SK-N-SH (cell line): ENCODE measurements around the gene NTHL1. TPM values are rescaled to one million over a fixed set of nuclear protein-coding genes. Genes with fewer than 3 reads are reported as not detected.

ENCODE experiments used
- CTCF ChIA-PET: fragments of 300-600, 350-600 bp; formaldehyde crosslinking; extraction: SDS; loops from one replicate; lab custom pipeline; 2021; lab: Yijun Ruan, JAX
- POLR2A ChIA-PET: fragments of 350-600 bp; sonication (Branson Sonifier 250); formaldehyde crosslinking; extraction: SDS; loops from one replicate; lab custom pipeline; 2020; ENCODE audit warnings: antibody characterized with exemption, inconsistent platforms; lab: Yijun Ruan, JAX
- DNase-seq: peaks from one replicate; pipeline ENCODE4 v3.0.0; 2012
- H2AFZ ChIP-seq: fragments of 200-600 bp; sonication (generic); 2 replicates; pipeline ENCODE4 v1.8.1; 2016; ENCODE audit warnings: antibody characterized with exemption, mild to moderate bottlenecking, low read depth
- H3F3A ChIP-seq: fragments of 200-600 bp; sonication (generic); replicated peaks from 2 replicates; pipeline ENCODE3; 2016; ENCODE audit warnings: antibody characterized with exemption, mild to moderate bottlenecking; ENCODE audit not compliant: insufficient read depth
- H3K27ac ChIP-seq, 2 experiments: fragments of 200-500 bp in 1 of 2; fragments of 200-600 bp in 1 of 2; sonication (Bioruptor generic) in 1 of 2; sonication (generic), shearing (Covaris generic) in 1 of 2; 2 replicates each; pipeline versions ENCODE4 v1.5.1 to v1.6.1; 2014 to 2016; ENCODE audit warnings: low read depth in 2 of 2, inconsistent platforms in 1 of 2, low read length in 1 of 2, mild to moderate bottlenecking in 1 of 2, mixed read lengths in 1 of 2
- H3K27me3 ChIP-seq: fragments of 200-600 bp; sonication (generic), shearing (Covaris generic); 2 replicates; pipeline ENCODE4 v1.6.1; 2016; ENCODE audit warnings: mixed run types; ENCODE audit not compliant: insufficient read depth
- H3K36me3 ChIP-seq, 2 experiments: fragments of 200-500 bp in 1 of 2; fragments of 200-600 bp in 1 of 2; sonication (Bioruptor generic) in 1 of 2; sonication (generic) in 1 of 2; replicated peaks in 1 of 2; 2 replicates each; pipeline versions ENCODE3 to v1.5.1; 2014 to 2016; ENCODE audit warnings: low read length in 1 of 2, mild to moderate bottlenecking in 1 of 2; ENCODE audit not compliant: insufficient read depth in 2 of 2, control insufficient read depth in 1 of 2
- H3K4me1 ChIP-seq, 2 experiments: fragments of 200-500 bp in 1 of 2; fragments of 200-600 bp in 1 of 2; sonication (Bioruptor generic) in 1 of 2; sonication (generic), shearing (Covaris generic) in 1 of 2; 2 replicates each; pipeline versions ENCODE4 v1.5.1 to v1.6.1; 2014 to 2016; ENCODE audit warnings: low read depth in 1 of 2, low read length in 1 of 2, mixed run types in 1 of 2; ENCODE audit not compliant: insufficient read depth in 2 of 2, control insufficient read depth in 1 of 2
- H3K4me2 ChIP-seq: fragments of 200-600 bp; sonication (generic), shearing (Covaris generic); 2 replicates; pipeline ENCODE4 v1.6.1; 2017; ENCODE audit warnings: mixed run types
- H3K4me3 ChIP-seq, 2 experiments: fragments of 200-500 bp in 1 of 2; fragments of 200-600 bp in 1 of 2; sonication (Bioruptor generic) in 1 of 2; sonication (generic), shearing (Covaris generic) in 1 of 2; 2 replicates each; pipeline versions ENCODE4 v1.5.1 to v1.8.1; 2014 to 2016; ENCODE audit warnings: low read depth in 2 of 2, inconsistent platforms in 1 of 2, low read length in 1 of 2, mild to moderate bottlenecking in 1 of 2, mixed read lengths in 1 of 2, moderate library complexity in 1 of 2
- H3K79me2 ChIP-seq: fragments of 200-600 bp; sonication (generic); 2 replicates; pipeline ENCODE4 v1.8.1; 2017; ENCODE audit warnings: mild to moderate bottlenecking; ENCODE audit not compliant: insufficient read depth
- H3K9ac ChIP-seq: fragments of 200-600 bp; sonication (generic); 2 replicates; pipeline ENCODE4 v1.6.1; 2017; ENCODE audit warnings: mixed run types
- H3K9me2 ChIP-seq: fragments of 200-600 bp; sonication (generic); 2 replicates; pipeline ENCODE4 v1.6.1; 2017; ENCODE audit warnings: mixed run types
- H3K9me3 ChIP-seq: fragments of 200-600 bp; sonication (generic); 2 replicates; pipeline ENCODE4 v1.6.1; 2017; ENCODE audit warnings: mixed run types, mild to moderate bottlenecking, moderate library complexity
- H4K20me1 ChIP-seq: fragments of 200-600 bp; sonication (generic); 2 replicates; pipeline ENCODE4 v1.6.1; 2017; ENCODE audit warnings: mild to moderate bottlenecking, mixed run types; ENCODE audit not compliant: insufficient read depth
- ELF1 ChIP-seq: IDR thresholded peaks from 2 replicates; pipeline ENCODE4 v1.4.0; 2012
- EZH2phosphoT487 ChIP-seq: fragments of 200-600 bp; sonication (generic); IDR thresholded peaks from 2 replicates; pipeline ENCODE4 v1.6.1; 2017; ENCODE audit warnings: low read depth, mixed run types, mild to moderate bottlenecking, antibody characterized with exemption, moderate library complexity, borderline replicate concordance
- FOXJ3 ChIP-seq: sonication (generic); formaldehyde crosslinking; IDR thresholded peaks from 2 replicates; pipeline ENCODE4 v1.5.1; 2020; ENCODE audit warnings: mild to moderate bottlenecking, missing genetic modification reagents
- FOXM1 ChIP-seq: IDR thresholded peaks from 2 replicates; pipeline ENCODE4 v1.4.0; 2012; ENCODE audit warnings: low read depth, mild to moderate bottlenecking
- GABPA ChIP-seq: IDR thresholded peaks from 2 replicates; pipeline ENCODE4 v1.4.0; 2012; ENCODE audit warnings: low read depth, mild to moderate bottlenecking
- NFIC ChIP-seq: IDR thresholded peaks from 2 replicates; pipeline ENCODE4 v1.4.0; 2012; ENCODE audit warnings: borderline replicate concordance
- NRF1 ChIP-seq: IDR thresholded peaks from 2 replicates; pipeline ENCODE4 v1.6.1; 2012; ENCODE audit warnings: low read depth, mild to moderate bottlenecking, low read length
- RAD21 ChIP-seq: IDR thresholded peaks from 2 replicates; pipeline ENCODE4 v1.6.1; 2012; ENCODE audit warnings: mild to moderate bottlenecking, low read length
- RCOR1 ChIP-seq: fragments of 150-350 bp; IDR thresholded peaks from 2 replicates; pipeline ENCODE4 v1.6.1; 2017; ENCODE audit warnings: antibody characterized with exemption, low read length
- TAF1 ChIP-seq: IDR thresholded peaks from 2 replicates; pipeline ENCODE4 v1.6.1; 2012; ENCODE audit warnings: low read depth, mild to moderate bottlenecking, low read length, moderate library complexity, borderline replicate concordance
- WGBS: methylation state at CpG from one replicate; pipeline ENCODE4 v1.1.6; 2017; ENCODE audit warnings: low lambda C conversion rate; 5-methylcytosine and 5-hydroxymethylcytosine counted together
- polyA plus RNA-seq, 3 experiments: library from polyadenylated mRNA; depleted of rRNA; stranded (reverse); fragments of >200 nt; gene quantifications; 2 replicates each; pipeline ENCODE4 v1.2.3, GENCODE V29; 2012
- TF ChIP-seq, protein P1 (sequence below): IDR thresholded peaks from 2 replicates; pipeline ENCODE4 v1.6.1; 2012; ENCODE audit warnings: mild to moderate bottlenecking, low read depth, low read length, moderate library complexity

Gene NTHL1
- polyA plus RNA-seq, 1 of the 3 experiments (the other 2 are of a cell fraction) = 77.3 TPM

DNA sequence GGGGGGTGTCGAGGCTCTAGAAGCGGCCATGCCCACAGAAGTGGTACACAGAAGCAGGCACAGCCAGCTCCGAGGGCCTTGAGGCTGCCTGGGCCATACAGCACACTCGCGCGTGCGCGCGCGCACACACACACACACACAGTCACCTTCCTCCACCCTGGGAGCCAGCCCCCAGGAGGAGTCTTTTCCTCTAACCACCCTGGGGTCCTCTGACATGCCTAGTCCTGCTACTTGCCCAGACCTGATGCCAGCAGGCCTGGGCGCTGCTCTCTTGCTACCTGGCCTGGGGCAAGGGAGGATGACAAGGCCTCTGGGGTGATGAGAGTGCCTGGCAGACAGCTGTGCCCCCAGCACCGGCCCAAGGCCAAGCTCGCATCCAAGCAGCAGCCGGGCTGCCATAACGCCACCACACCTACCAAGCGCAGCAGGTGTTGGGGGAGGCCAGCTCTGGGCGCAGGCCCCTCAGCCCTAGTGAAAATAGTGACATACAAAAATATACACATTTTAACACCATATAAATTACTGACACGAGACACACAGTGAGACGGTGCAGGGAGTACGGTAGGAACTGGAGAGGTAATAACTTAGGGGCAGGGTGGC, 41.2 kb upstream of the NTHL1 start (continued):
- TF ChIP-seq, protein P1, sequence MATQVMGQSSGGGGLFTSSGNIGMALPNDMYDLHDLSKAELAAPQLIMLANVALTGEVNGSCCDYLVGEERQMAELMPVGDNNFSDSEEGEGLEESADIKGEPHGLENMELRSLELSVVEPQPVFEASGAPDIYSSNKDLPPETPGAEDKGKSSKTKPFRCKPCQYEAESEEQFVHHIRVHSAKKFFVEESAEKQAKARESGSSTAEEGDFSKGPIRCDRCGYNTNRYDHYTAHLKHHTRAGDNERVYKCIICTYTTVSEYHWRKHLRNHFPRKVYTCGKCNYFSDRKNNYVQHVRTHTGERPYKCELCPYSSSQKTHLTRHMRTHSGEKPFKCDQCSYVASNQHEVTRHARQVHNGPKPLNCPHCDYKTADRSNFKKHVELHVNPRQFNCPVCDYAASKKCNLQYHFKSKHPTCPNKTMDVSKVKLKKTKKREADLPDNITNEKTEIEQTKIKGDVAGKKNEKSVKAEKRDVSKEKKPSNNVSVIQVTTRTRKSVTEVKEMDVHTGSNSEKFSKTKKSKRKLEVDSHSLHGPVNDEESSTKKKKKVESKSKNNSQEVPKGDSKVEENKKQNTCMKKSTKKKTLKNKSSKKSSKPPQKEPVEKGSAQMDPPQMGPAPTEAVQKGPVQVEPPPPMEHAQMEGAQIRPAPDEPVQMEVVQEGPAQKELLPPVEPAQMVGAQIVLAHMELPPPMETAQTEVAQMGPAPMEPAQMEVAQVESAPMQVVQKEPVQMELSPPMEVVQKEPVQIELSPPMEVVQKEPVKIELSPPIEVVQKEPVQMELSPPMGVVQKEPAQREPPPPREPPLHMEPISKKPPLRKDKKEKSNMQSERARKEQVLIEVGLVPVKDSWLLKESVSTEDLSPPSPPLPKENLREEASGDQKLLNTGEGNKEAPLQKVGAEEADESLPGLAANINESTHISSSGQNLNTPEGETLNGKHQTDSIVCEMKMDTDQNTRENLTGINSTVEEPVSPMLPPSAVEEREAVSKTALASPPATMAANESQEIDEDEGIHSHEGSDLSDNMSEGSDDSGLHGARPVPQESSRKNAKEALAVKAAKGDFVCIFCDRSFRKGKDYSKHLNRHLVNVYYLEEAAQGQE = no peak
- TF ChIP-seq RCOR1 (no peak), TAF1 (no peak), FOXM1 (no peak)

DNA sequence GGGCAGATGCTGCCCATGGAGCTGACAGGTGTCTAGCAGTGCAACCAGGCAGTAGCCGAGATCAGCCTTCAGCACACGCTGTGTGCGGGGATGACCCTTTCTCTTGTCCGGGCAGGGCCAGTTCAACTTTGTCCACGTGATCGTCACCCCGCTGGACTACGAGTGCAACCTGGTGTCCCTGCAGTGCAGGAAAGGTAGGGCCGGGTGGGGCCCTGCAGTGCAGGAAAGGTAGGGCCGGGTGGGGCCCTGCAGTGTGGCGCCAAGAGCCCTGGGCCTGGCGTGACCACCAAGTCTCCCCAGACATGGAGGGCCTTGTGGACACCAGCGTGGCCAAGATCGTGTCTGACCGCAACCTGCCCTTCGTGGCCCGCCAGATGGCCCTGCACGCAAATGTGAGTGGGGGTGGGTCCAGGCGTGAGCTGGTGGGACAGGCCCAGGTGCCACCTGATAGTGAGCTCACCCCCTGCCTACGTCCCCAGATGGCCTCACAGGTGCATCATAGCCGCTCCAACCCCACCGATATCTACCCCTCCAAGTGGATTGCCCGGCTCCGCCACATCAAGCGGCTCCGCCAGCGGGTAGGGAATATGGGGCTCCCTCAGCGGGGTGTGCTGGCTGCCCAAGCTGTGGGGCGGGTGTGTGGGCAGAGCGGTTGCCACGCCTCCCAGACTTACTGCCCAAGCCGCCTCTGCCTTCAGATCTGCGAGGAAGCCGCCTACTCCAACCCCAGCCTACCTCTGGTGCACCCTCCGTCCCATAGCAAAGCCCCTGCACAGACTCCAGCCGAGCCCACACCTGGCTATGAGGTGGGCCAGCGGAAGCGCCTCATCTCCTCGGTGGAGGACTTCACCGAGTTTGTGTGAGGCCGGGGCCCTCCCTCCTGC, 40.4 kb upstream of the NTHL1 start:
- no peaks in the 10 kb centered on the region for H3K9me2 ChIP-seq
- DNase-seq = no peak
- no peaks in the 10 kb centered on the region for H3K9me3 ChIP-seq
- no peaks in the 10 kb centered on the region; a peak in 1 of 4 replicates for H3K4me1 ChIP-seq
- H4K20me1 ChIP-seq = peaks cover 7% of the 10 kb centered on the region; the same call in 1 of the 2 replicates
- no peak overlapping the region for H3K4me3 ChIP-seq
- no peak overlapping the region for H3K9ac ChIP-seq
- H3K36me3 ChIP-seq = peaks cover 3 to 89% of the 10 kb centered on the region in 2 experiments
- H3K79me2 ChIP-seq = no peaks in the 10 kb centered on the region
- POLR2A ChIA-PET = interaction anchor here (0.5 kb wide), 1 partner anchor 57 kb away, joined by 5 read pairs; no protein-coding TSS in a partner anchor
- no peak overlapping the region; a peak in 1 of 4 replicates for H3K27ac ChIP-seq
- H3K27me3 ChIP-seq = no peaks in the 10 kb centered on the region
- CTCF ChIA-PET = interaction anchor here (0.7 to 1.9 kb wide), 3 partner anchors 11 to 53 kb away, joined by 4 to 7 read pairs (median 5); no protein-coding TSS in a partner anchor
- WGBS = 96% methylated on average over 24 of the region's 41 CpGs
- H2AFZ ChIP-seq = no peak overlapping the region
- H3F3A ChIP-seq = peaks cover 10% of the 10 kb centered on the region
- TF ChIP-seq GABPA = no peak
- H3K4me2 ChIP-seq = no peak overlapping the region

DNA sequence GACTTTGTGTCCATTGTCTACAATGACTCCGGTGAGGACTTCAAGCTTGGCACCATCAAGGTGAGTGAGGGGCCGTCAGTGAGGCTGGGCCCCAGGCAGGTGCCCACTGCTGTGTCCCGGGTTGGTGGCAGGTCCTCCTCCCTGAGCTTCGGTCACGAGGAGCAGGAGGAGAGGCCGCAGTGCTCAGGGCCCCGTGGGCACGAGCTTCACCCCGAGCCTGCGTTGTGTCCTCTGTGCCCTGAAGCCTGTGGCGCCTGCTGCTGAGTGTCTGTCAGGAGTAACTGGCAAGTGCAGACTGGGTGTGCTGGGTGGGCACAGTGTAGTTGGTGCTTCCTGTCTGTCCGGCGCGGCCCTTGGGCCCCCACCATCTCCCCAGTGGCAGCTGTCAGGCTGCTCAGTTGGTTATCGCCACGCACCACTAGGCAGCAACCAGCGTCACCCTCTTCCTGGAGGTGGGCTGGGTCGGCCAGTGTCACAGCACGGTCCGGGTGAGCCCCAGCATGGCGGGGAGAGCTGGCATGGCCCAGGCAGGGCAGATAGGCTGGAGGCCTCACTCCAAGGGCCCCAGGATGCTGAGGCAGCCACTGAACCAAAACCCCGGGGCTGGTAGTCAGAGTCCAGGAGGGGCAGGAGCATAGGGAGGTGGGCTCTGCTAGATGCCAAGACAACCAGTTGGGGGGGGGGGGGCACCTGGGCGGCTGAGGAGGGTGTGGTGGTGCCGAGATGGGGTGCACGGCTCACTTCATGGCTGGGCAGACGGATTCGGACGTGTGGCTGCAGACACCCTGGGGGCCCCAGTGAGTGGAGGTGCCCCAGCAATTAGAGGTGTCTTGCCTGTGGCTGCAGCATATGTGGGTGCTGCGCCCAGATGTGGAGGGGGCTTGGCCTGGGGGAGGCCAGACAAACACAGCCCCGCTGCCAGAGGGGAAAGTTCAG, 39.4 kb upstream of the NTHL1 start:
- Histone ChIP-seq H3K9ac (no peak overlapping the region), H3K9me2 (no peaks in the 10 kb centered on the region), H3K4me3 (no peak overlapping the region), H3K27ac (no peak overlapping the region), H3F3A (peaks cover 10% of the 10 kb centered on the region), H3K9me3 (no peaks in the 10 kb centered on the region), H3K4me1 (no peaks in the 10 kb centered on the region; a peak in 1 of 4 replicates), H3K4me2 (no peak overlapping the region), H2AFZ (no peak overlapping the region), H3K79me2 (no peaks in the 10 kb centered on the region), H3K27me3 (no peaks in the 10 kb centered on the region), H3K36me3 (peaks cover 0 to 89% of the 10 kb centered on the region in 2 experiments), H4K20me1 (peaks cover 7% of the 10 kb centered on the region; the same call in 1 of the 2 replicates)
- no peak for TF ChIP-seq FOXM1
- TF ChIP-seq ELF1 = no peak
- TF ChIP-seq NRF1 = no peak
- no peak for TF ChIP-seq EZH2phosphoT487
- TF ChIP-seq NFIC = no peak
- TF ChIP-seq FOXJ3 (CRISPR knock-in tag) = no peak
- TF ChIP-seq RAD21 = no peak
- ChIA-PET POLR2A (interaction anchor here (0.5 kb wide), 1 partner anchor 56 kb away, joined by 5 read pairs; no protein-coding TSS in a partner anchor), CTCF (interaction anchor here (0.6 to 1.9 kb wide), 3 partner anchors 10 to 54 kb away, joined by 3 to 7 read pairs (median 4); no protein-coding TSS in a partner anchor)
- WGBS = 96% methylated on average over 12 of the region's 30 CpGs
- no peak for DNase-seq
